ENCODE results near the gene IFI27.

DNA sequence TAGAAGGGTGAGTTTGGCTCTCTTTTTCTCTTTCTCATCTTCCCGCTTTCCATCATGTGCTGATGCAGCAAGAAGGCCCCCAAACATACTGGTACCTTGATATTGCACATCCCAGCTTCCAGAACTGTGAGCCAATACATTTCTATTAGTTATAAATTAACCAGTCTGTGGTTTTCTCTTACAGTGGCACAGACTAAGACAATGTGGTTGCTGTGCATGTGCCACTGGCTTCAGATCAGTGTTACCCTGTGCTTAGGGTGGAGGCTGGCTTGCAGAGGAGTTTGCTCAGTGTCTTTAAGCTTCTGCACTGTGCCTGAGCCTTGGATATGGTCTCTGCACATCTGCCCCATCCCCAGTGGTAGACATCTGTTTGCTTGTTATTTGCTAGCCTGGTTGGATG is 13.3 kb downstream of the IFI27 start:
- TF ChIP-seq EZH2 (IDR thresholded peaks at IDR 0.05; ENCODE audit: borderline replicate concordance) = no peak
- TF ChIP-seq, protein P1, sequence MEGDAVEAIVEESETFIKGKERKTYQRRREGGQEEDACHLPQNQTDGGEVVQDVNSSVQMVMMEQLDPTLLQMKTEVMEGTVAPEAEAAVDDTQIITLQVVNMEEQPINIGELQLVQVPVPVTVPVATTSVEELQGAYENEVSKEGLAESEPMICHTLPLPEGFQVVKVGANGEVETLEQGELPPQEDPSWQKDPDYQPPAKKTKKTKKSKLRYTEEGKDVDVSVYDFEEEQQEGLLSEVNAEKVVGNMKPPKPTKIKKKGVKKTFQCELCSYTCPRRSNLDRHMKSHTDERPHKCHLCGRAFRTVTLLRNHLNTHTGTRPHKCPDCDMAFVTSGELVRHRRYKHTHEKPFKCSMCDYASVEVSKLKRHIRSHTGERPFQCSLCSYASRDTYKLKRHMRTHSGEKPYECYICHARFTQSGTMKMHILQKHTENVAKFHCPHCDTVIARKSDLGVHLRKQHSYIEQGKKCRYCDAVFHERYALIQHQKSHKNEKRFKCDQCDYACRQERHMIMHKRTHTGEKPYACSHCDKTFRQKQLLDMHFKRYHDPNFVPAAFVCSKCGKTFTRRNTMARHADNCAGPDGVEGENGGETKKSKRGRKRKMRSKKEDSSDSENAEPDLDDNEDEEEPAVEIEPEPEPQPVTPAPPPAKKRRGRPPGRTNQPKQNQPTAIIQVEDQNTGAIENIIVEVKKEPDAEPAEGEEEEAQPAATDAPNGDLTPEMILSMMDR (IDR thresholded peaks at IDR 0.05; ENCODE audit: poor library complexity) = no peak

All from hepatocyte (in vitro differentiated cells).